GM23248 (cell line): ENCODE data around the gene SLC2A9.

Experiments used
- EZH2 ChIP-seq: fragments of 200-600 bp; sonication (generic); IDR thresholded peaks from 2 replicates; pipeline ENCODE4 v1.6.1; 2018; ENCODE audit warnings: antibody characterized with exemption, mild to moderate bottlenecking; ENCODE audit not compliant: insufficient read depth, poor library complexity, severe bottlenecking
- EZH2phosphoT487 ChIP-seq: fragments of 200-600 bp; sonication (generic); IDR thresholded peaks from 2 replicates; pipeline ENCODE4 v1.6.1; 2018; ENCODE audit warnings: antibody characterized with exemption, moderate library complexity, mild to moderate bottlenecking, low read depth; ENCODE audit not compliant: insufficient read depth

GRCh38 chr4:9841072-9841471 lies 180.2 kb downstream of the SLC2A9 start:
- TF ChIP-seq EZH2 (no peak), EZH2phosphoT487 (no peak)
